ENCODE results near the gene LRP3. TPM values are rescaled to one million over a fixed set of nuclear protein-coding genes. Genes with fewer than 3 reads are reported as not detected.

LRP3 gene
- total RNA-seq, 1 experiment from 2014 or later = 20.4 TPM

GRCh38 chr19:33256261-33256660 lies 62.1 kb downstream of the LRP3 start:
- no peaks in the 10 kb centered on the region for H3K36me3 ChIP-seq (ENCODE audit: low read depth, low read length)
- no peak for DNase-seq
- ChIA-PET POLR2A (ENCODE audit: unreplicated experiment) (no interaction called here), CTCF (interaction anchor here (0.7 kb wide), 1 partner anchor 522 kb away, joined by 4 read pairs; no protein-coding TSS in a partner anchor)
- no peaks in the 10 kb centered on the region for H3K27me3 ChIP-seq (ENCODE audit: low read length)
- no peak for ATAC-seq
- no peaks in the 10 kb centered on the region for H3K4me1 ChIP-seq (ENCODE audit: insufficient read depth, low read length)
- H4K20me1 ChIP-seq (ENCODE audit: low read length) = no peaks in the 10 kb centered on the region
- BruUV-seq (replicated peaks) = no TSS peak
- no peak overlapping the region for H3K4me2 ChIP-seq (ENCODE audit: low read length)
- no peaks in the 10 kb centered on the region for H3F3A ChIP-seq (ENCODE audit: low read length, unreplicated experiment)
- no peak overlapping the region for H3K4me3 ChIP-seq (ENCODE audit: low read length)
- no peak overlapping the region for H2AFZ ChIP-seq (ENCODE audit: low read length)
- H3K9ac ChIP-seq (ENCODE audit: low read length) = no peak overlapping the region
- H3K9me2 ChIP-seq (replicated peaks; ENCODE audit: low read length) = no peaks in the 10 kb centered on the region
- no peak for TF ChIP-seq CTCF (conservative IDR thresholded peaks at IDR 0.05; ENCODE audit: low read depth, low read length)
- no peak for TF ChIP-seq EZH2 (IDR thresholded peaks at IDR 0.05; ENCODE audit: low read length, unreplicated experiment)
- no peak for TF ChIP-seq EZH2phosphoT487 (IDR thresholded peaks at IDR 0.05; ENCODE audit: borderline replicate concordance, low read length)
- H3K9me3 ChIP-seq (ENCODE audit: low read length) = no peaks in the 10 kb centered on the region
- no peak overlapping the region for H3K27ac ChIP-seq (ENCODE audit: low read length)
- intact Hi-C loops (cut with micrococcal nuclease) = no loop called here
- no peaks in the 10 kb centered on the region for H3K79me2 ChIP-seq (ENCODE audit: low read length)

GRCh38 chr19:33257828-33258227 lies 63.7 kb downstream of the LRP3 start:
- H2AFZ ChIP-seq (ENCODE audit: low read length) = no peak overlapping the region
- no peaks in the 10 kb centered on the region for H3K4me1 ChIP-seq (ENCODE audit: insufficient read depth, low read length)
- DNase-seq (no peak), ATAC-seq (no peak)
- no peak overlapping the region for H3K27ac ChIP-seq (ENCODE audit: low read length)
- no peaks in the 10 kb centered on the region for H3K27me3 ChIP-seq (ENCODE audit: low read length)
- H3F3A ChIP-seq (ENCODE audit: low read length, unreplicated experiment) = no peaks in the 10 kb centered on the region
- no peak overlapping the region for H3K9ac ChIP-seq (ENCODE audit: low read length)
- TF ChIP-seq EZH2 (IDR thresholded peaks at IDR 0.05; ENCODE audit: low read length, unreplicated experiment) (no peak), EZH2phosphoT487 (IDR thresholded peaks at IDR 0.05; ENCODE audit: borderline replicate concordance, low read length) (no peak), CTCF (conservative IDR thresholded peaks at IDR 0.05; ENCODE audit: low read depth, low read length) (no peak)
- H3K9me2 ChIP-seq (replicated peaks; ENCODE audit: low read length) = no peaks in the 10 kb centered on the region
- POLR2A ChIA-PET (ENCODE audit: unreplicated experiment) = no interaction called here
- no peaks in the 10 kb centered on the region for H3K79me2 ChIP-seq (ENCODE audit: low read length)
- H3K9me3 ChIP-seq (ENCODE audit: low read length) = no peaks in the 10 kb centered on the region
- H3K4me2 ChIP-seq (ENCODE audit: low read length) = no peak overlapping the region
- no peaks in the 10 kb centered on the region for H4K20me1 ChIP-seq (ENCODE audit: low read length)
- intact Hi-C loops (cut with micrococcal nuclease) = no loop called here
- CTCF ChIA-PET = no interaction called here
- no peak overlapping the region for H3K4me3 ChIP-seq (ENCODE audit: low read length)
- BruUV-seq (replicated peaks) = no TSS peak
- no peaks in the 10 kb centered on the region for H3K36me3 ChIP-seq (ENCODE audit: low read depth, low read length)

Other genes starting within 250 kb of the LRP3 start
- 9.1 and 17.9 TPM in 2 replicates for gene CEP89, start 222.4 kb upstream of the LRP3 start, total RNA-seq (2014; rRNA removed)
- 3.0 and 4.3 TPM in 2 replicates for gene FAAP24, start 222.1 kb upstream of the LRP3 start, total RNA-seq (2014; rRNA removed)
- gene RHPN2, start 129.4 kb upstream of the LRP3 start, total RNA-seq (2014; rRNA removed) = 21.8 and 32.8 TPM in 2 replicates
- 3.9 and 6.9 TPM in 2 replicates for gene GPATCH1, start 113.1 kb upstream of the LRP3 start, total RNA-seq (2014; rRNA removed)
- not detected in 2 replicates for gene WDR88, start 62.2 kb upstream of the LRP3 start, total RNA-seq (2014; rRNA removed)
- gene SLC7A10, start 31.5 kb downstream of the LRP3 start, total RNA-seq (2014; rRNA removed) = not detected in 2 replicates
- 2.9 and 6.3 TPM in 2 replicates for gene CEBPA, start 108.2 kb downstream of the LRP3 start, total RNA-seq (2014; rRNA removed)
- gene CEBPG, start 179.4 kb downstream of the LRP3 start, total RNA-seq (2014; rRNA removed) = 19.5 and 24.6 TPM in 2 replicates